ENCODE results near the gene MAP4K4. TPM values are rescaled to one million over a fixed set of nuclear protein-coding genes. Genes with fewer than 3 reads are reported as not detected.

The MAP4K4 gene
- total RNA-seq, 1 experiment from 2014 or later = 136 TPM

DNA sequence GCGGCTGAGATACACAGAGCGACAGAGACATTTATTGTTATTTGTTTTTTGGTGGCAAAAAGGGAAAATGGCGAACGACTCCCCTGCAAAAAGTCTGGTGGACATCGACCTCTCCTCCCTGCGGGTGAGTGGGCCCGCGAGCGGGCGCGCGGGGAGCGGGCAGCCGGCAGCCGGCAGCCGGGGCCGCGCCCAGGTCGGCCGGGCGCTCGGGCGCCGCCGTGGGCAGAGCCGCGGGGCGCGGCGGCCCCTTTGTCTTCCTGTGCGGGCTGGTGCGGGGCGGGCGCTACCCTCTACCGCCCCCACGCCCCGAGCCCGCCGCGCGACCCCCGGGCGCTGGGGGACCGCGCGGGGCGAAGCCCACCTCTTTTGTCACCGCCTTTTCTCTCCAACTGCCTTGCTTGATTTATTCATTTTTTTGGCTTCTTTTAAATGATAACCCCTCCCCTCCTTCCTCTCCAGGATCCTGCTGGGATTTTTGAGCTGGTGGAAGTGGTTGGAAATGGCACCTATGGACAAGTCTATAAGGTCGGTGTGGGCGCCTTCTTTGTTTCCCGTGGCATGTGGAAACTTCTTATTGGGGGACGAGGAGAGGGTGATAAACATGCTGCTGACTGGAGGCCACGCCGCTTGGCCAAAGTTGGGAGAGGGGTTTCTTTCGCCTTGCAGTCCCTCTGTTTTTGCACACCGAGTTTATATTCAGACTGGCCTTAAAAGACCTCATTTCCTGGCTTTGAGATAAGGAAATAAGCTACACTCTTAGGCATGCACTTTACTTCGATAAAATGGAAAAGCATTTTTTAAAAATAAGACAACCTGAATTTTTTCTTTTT lies 722 bp downstream of the MAP4K4 start:
- BruUV-seq (replicated peaks) = no TSS peak
- Mint-ChIP-seq H3K9me3 (ENCODE audit: low read depth, unreplicated experiment) (peaks cover 6% of the 10 kb centered on the region), H3K27ac (ENCODE audit: unreplicated experiment) (no peak overlapping the region), H3K4me3 (ENCODE audit: low read depth, unreplicated experiment) (no peak overlapping the region), H3K27me3 (ENCODE audit: unreplicated experiment) (no peaks in the 10 kb centered on the region), H3K4me1 (ENCODE audit: low read depth, unreplicated experiment) (peaks cover 38% of the 10 kb centered on the region), H3K36me3 (ENCODE audit: insufficient read depth, unreplicated experiment) (peaks cover 28% of the 10 kb centered on the region)
- intact Hi-C loops (cut with micrococcal nuclease; ENCODE audit: unreplicated experiment) = loop anchor here (2.0 to 10.0 kb wide), 5 partner anchors 39 to 283 kb away; no protein-coding TSS in a partner anchor
- TF ChIP-seq, protein P1, sequence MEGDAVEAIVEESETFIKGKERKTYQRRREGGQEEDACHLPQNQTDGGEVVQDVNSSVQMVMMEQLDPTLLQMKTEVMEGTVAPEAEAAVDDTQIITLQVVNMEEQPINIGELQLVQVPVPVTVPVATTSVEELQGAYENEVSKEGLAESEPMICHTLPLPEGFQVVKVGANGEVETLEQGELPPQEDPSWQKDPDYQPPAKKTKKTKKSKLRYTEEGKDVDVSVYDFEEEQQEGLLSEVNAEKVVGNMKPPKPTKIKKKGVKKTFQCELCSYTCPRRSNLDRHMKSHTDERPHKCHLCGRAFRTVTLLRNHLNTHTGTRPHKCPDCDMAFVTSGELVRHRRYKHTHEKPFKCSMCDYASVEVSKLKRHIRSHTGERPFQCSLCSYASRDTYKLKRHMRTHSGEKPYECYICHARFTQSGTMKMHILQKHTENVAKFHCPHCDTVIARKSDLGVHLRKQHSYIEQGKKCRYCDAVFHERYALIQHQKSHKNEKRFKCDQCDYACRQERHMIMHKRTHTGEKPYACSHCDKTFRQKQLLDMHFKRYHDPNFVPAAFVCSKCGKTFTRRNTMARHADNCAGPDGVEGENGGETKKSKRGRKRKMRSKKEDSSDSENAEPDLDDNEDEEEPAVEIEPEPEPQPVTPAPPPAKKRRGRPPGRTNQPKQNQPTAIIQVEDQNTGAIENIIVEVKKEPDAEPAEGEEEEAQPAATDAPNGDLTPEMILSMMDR (IDR thresholded peaks at IDR 0.05; ENCODE audit: unreplicated experiment) = no peak
- CTCF ChIA-PET = interaction anchor here (0.5 to 1.3 kb wide), 5 partner anchors 9 to 204 kb away, joined by 3 to 4 read pairs (median 3); no protein-coding TSS in a partner anchor
- DNase-seq = no peak

DNA sequence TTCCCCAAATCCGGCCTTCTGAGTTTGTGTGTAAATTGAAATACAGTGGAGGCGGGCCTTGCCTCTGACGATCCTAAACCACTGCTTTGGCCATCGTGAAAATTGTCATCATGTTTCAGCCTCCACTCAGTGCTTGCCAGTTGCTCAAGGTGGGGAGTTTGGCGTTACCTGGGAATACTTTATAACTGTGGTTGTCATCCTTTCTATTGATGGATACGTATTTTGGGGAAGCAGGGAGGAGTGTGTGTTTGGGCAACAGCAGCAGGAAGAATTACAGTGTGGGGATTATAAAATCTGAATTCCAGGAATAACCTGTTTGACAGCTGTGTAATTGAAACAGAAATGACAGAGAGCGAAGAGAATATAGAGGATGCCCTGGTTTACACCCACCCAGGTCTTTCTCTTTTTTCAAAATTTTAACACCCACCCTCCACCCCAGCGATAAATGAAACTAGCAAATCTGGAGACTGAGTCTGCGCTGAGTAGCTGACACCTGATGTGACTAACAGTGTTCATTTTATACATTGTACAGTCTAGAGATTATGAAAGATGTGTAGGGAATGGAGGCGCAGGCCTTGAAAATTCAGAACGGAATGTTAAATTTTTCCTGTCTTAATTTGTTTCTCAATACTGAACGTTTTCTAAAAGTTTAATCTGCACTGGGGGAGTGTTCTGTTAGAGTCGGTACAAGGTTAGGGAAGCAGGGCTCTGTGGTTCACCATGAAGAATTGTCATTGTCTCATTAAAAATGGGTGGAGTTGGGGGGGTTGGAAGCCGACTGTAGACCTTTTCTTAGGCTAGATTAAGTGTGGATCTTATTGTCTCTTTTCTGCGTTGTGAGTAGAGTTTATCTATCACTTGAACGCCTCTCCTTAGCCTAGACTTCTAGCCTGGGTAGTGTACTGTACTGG lies 1.6 kb downstream of the MAP4K4 start:
- Mint-ChIP-seq H3K27ac (ENCODE audit: unreplicated experiment) (no peak overlapping the region), H3K4me1 (ENCODE audit: low read depth, unreplicated experiment) (peaks cover 38% of the 10 kb centered on the region), H3K9me3 (ENCODE audit: low read depth, unreplicated experiment) (peaks cover 3% of the 10 kb centered on the region), H3K4me3 (ENCODE audit: low read depth, unreplicated experiment) (no peak overlapping the region), H3K27me3 (ENCODE audit: unreplicated experiment) (no peaks in the 10 kb centered on the region), H3K36me3 (ENCODE audit: insufficient read depth, unreplicated experiment) (peaks cover 34% of the 10 kb centered on the region)
- CTCF ChIA-PET = interaction anchor here (0.5 to 1.5 kb wide), 5 partner anchors 19 to 280 kb away, joined by 3 to 5 read pairs (median 4); no protein-coding TSS in a partner anchor
- intact Hi-C loops (cut with micrococcal nuclease; ENCODE audit: unreplicated experiment) = loop anchor here (2.0 to 10.0 kb wide), 5 partner anchors 38 to 284 kb away; no protein-coding TSS in a partner anchor
- TSS peak; percentile 54 for BruUV-seq (replicated peaks)
- DNase-seq = no peak
- TF ChIP-seq, protein P1 (IDR thresholded peaks at IDR 0.05; ENCODE audit: unreplicated experiment) = no peak

DNA sequence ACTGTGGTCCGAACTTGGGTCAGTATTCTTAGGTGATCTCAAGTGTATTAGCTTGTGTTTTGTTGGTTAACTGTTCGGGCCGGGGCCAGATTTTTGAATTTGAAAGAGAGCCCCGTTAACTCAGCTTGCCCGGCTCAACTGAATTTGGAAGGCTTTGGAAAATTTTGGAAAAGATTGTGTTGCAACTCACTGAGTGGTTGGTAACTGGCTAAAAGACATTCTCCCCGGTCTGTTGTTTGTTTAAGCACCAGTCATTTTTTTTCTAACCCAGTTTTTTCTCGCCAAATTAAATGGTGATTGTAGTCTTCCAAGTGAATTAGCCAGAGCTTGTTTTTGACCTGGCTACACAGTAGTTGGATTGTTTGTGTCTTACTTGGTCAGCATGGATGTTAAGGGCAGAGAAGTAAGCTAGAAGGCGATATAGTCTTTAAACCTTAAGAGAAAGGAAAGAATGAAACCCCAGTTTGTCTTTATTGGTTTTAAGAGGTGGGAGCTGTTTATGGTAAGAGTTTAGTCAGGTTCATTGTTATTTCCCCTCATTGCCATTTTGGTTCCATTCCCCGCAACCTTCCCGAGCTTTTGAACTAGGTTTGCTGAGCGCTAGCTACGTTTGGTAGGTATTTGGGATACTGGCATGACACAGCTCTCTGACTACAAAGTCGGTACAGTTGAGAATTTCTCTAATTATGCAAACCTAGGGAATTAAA lies 2.4 kb downstream of the MAP4K4 start:
- Mint-ChIP-seq H3K4me1 (ENCODE audit: low read depth, unreplicated experiment) (peaks cover 42% of the 10 kb centered on the region), H3K27me3 (ENCODE audit: unreplicated experiment) (no peaks in the 10 kb centered on the region), H3K9me3 (ENCODE audit: low read depth, unreplicated experiment) (peaks cover 3% of the 10 kb centered on the region), H3K36me3 (ENCODE audit: insufficient read depth, unreplicated experiment) (peaks cover 37% of the 10 kb centered on the region), H3K27ac (ENCODE audit: unreplicated experiment) (no peak overlapping the region), H3K4me3 (ENCODE audit: low read depth, unreplicated experiment) (no peak overlapping the region)
- BruUV-seq (replicated peaks) = no TSS peak
- TF ChIP-seq, protein P1 (IDR thresholded peaks at IDR 0.05; ENCODE audit: unreplicated experiment) = no peak
- intact Hi-C loops (cut with micrococcal nuclease; ENCODE audit: unreplicated experiment) = loop anchor here (2.0 to 10.0 kb wide), 6 partner anchors 37 to 285 kb away; no protein-coding TSS in a partner anchor
- CTCF ChIA-PET = interaction anchor here (0.8 to 1.5 kb wide), 5 partner anchors 42 to 281 kb away, joined by 3 to 5 read pairs (median 4); no protein-coding TSS in a partner anchor
- no peak for DNase-seq

DNA sequence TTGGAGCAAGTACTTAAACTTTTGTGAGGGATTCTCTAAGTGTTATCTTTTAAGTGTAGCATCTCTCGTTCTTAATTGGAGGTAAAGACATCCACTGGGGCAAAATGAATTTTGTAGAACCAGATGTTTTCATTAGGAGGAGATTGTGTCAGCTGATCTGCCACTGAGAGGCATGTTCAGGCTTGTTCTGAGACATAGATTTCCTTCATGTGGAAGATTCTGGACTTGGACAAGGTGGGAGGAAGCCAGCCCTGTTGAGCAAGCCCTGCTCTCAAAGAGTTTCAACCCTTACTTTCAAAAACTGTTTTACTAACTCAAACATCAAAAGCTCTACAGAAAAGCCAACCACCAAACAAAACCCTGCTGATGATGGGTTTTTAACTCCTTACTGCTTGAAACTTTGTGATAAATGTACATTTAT lies 6.5 kb downstream of the MAP4K4 start:
- intact Hi-C loops (cut with micrococcal nuclease; ENCODE audit: unreplicated experiment) = no loop called here
- Mint-ChIP-seq H3K36me3 (ENCODE audit: insufficient read depth, unreplicated experiment) (peaks cover 35% of the 10 kb centered on the region), H3K27me3 (ENCODE audit: unreplicated experiment) (no peaks in the 10 kb centered on the region), H3K9me3 (ENCODE audit: low read depth, unreplicated experiment) (peaks cover 3% of the 10 kb centered on the region), H3K4me1 (ENCODE audit: low read depth, unreplicated experiment) (peaks cover 57% of the 10 kb centered on the region), H3K4me3 (ENCODE audit: low read depth, unreplicated experiment) (no peak overlapping the region), H3K27ac (ENCODE audit: unreplicated experiment) (no peak overlapping the region)
- no TSS peak for BruUV-seq (replicated peaks)
- TF ChIP-seq, protein P1 (IDR thresholded peaks at IDR 0.05; ENCODE audit: unreplicated experiment) = no peak
- DNase-seq = no peak
- CTCF ChIA-PET = no interaction called here

Measured in Calu3 (cell line).